A549 (cell line): ENCODE measurements around the gene NAT10. TPM values are rescaled to one million over a fixed set of nuclear protein-coding genes. Genes with fewer than 3 reads are reported as not detected.

Source experiments
- ATAC-seq, 2 experiments: fragments of 200-7000 bp in 1 of 2; fragments of >200 bp in 1 of 2; cut with Nextera tagmentation in 1 of 2; cut with Tn5 transposase in 1 of 2; 3 replicates each; pipeline versions ENCODE4 v1.8.0 to v1.9.1; 2018 to 2020; ENCODE audit warnings: mild to moderate bottlenecking in 1 of 2, moderate library complexity in 1 of 2
- CTCF ChIA-PET: fragments of 300-600 bp; sonication (Branson Sonifier 250); formaldehyde crosslinking; extraction: SDS; loops from one replicate; lab custom pipeline; 2021; ENCODE audit warnings: antibody characterized with exemption, inconsistent platforms; lab: Yijun Ruan, JAX
- POLR2A ChIA-PET: fragments of 350-600 bp; formaldehyde crosslinking; extraction: SDS; loops from one replicate; lab custom pipeline; 2021; ENCODE audit warnings: antibody characterized with exemption, inconsistent platforms; lab: Yijun Ruan, JAX
- DNase-seq, 2 experiments: peaks; one replicate each; pipeline versions ENCODE4 v3.0.0 to v3.0.0-alpha.2; 2011 to 2016; ENCODE audit warnings: low read depth in 1 of 2, low spot score in 1 of 2
- FAIRE-seq: peaks from 2 replicates; lab custom pipeline; 2011; peaks lifted over from hg19 to GRCh38; lab: Jason Lieb, UNC
- H3K27ac ChIP-seq, 2 experiments: fragments of >200 bp; sonication (Bioruptor Twin); formaldehyde crosslinking; 3 replicates each; pipeline ENCODE4 v1.5.1; 2016 to 2017
- H3K4me1 ChIP-seq: fragments of >200 bp; sonication (Bioruptor Twin); formaldehyde crosslinking; 3 replicates; pipeline ENCODE4 v1.6.1; 2016
- H3K4me2 ChIP-seq: fragments of >200 bp; sonication (Bioruptor Twin); formaldehyde crosslinking; 3 replicates; pipeline ENCODE4 v1.6.1; 2016
- H3K4me3 ChIP-seq: fragments of >200 bp; sonication (Bioruptor Twin); formaldehyde crosslinking; 3 replicates; pipeline ENCODE4 v1.5.1; 2016
- H3K9me3 ChIP-seq: fragments of >200 bp; sonication (Bioruptor Twin); formaldehyde crosslinking; 3 replicates; pipeline ENCODE4 v1.6.1; 2016
- ATOH8 ChIP-seq: fragments of 250-450 bp; sonication (Bioruptor Pico); IDR thresholded peaks from 2 replicates; pipeline ENCODE4 v1.5.0; 2020; ENCODE audit warnings: low read depth, mild to moderate bottlenecking, moderate library complexity
- BHLHE40 ChIP-seq: IDR thresholded peaks from 2 replicates; pipeline ENCODE4 v1.6.1; 2012; ENCODE audit warnings: low read depth, low read length, inconsistent platforms
- CTCF ChIP-seq: fragments of >200 bp; sonication (Bioruptor Twin); formaldehyde crosslinking; IDR thresholded peaks from 3 replicates; pipeline ENCODE4 v1.5.1; 2016
- EHMT2 ChIP-seq: fragments of 200-600 bp; sonication (generic); IDR thresholded peaks from 2 replicates; pipeline ENCODE4 v1.6.1; 2016; ENCODE audit warnings: antibody characterized with exemption, low read depth, mild to moderate bottlenecking, moderate library complexity
- EP300 ChIP-seq, 2 experiments: fragments of >200 bp; sonication (Bioruptor Twin); formaldehyde crosslinking; IDR thresholded peaks; 2 replicates in 1 of 2; 3 replicates in 1 of 2; pipeline ENCODE4 v1.6.1; 2016 to 2017
- HEYL ChIP-seq: fragments of 250-450 bp; sonication (Bioruptor Pico); IDR thresholded peaks from 2 replicates; pipeline ENCODE4 v1.8.0; 2021; ENCODE audit warnings: mild to moderate bottlenecking, moderate library complexity
- HOXB5 ChIP-seq: fragments of 250-450 bp; sonication (Bioruptor Pico); IDR thresholded peaks from 2 replicates; pipeline ENCODE4 v1.5.0; 2020; ENCODE audit warnings: mild to moderate bottlenecking, moderate library complexity
- JUN ChIP-seq, 2 experiments: fragments of >200 bp; sonication (Bioruptor Twin); formaldehyde crosslinking; IDR thresholded peaks; 2 replicates in 1 of 2; 3 replicates in 1 of 2; pipeline ENCODE4 v1.6.1; 2016 to 2017
- JUNB ChIP-seq: fragments of >200 bp; sonication (Bioruptor Twin); formaldehyde crosslinking; IDR thresholded peaks from 2 replicates; pipeline ENCODE4 v1.6.1; 2016
- KDM1A ChIP-seq: fragments of 200-600 bp; sonication (generic); IDR thresholded peaks from 2 replicates; pipeline ENCODE4 v1.6.1; 2016; ENCODE audit warnings: low read depth, mild to moderate bottlenecking
- MAX ChIP-seq: IDR thresholded peaks from 2 replicates; pipeline ENCODE4 v1.6.1; 2012
- NFE2L2 ChIP-seq: fragments of 150-350 bp; conservative IDR thresholded peaks from 2 replicates; pipeline ENCODE4 v1.6.1; 2014; ENCODE audit warnings: low read length
- NPAS2 ChIP-seq: fragments of 250-450 bp; sonication (Bioruptor Pico); IDR thresholded peaks from 2 replicates; pipeline ENCODE4 v1.8.0; 2022; ENCODE audit warnings: mild to moderate bottlenecking, moderate library complexity, borderline replicate concordance
- RARB ChIP-seq: fragments of 250-450 bp; sonication (Bioruptor Pico); IDR thresholded peaks from 2 replicates; pipeline ENCODE4 v1.8.0; 2021; ENCODE audit warnings: mild to moderate bottlenecking, moderate library complexity
- REST ChIP-seq: fragments of 200-600 bp; sonication (generic); IDR thresholded peaks from 2 replicates; pipeline ENCODE4 v1.6.1; 2016; ENCODE audit warnings: antibody characterized with exemption, mild to moderate bottlenecking, moderate library complexity
- SMC3 ChIP-seq: fragments of >200 bp; sonication (Bioruptor Twin); formaldehyde crosslinking; IDR thresholded peaks from 3 replicates; pipeline ENCODE4 v1.6.1; 2018; ENCODE audit warnings: inconsistent platforms
- TP53 ChIP-seq: fragments of 250-450 bp; sonication (Bioruptor Pico); IDR thresholded peaks from 2 replicates; pipeline ENCODE4 v1.5.0; 2021; ENCODE audit warnings: mild to moderate bottlenecking, moderate library complexity
- ZC3H11A ChIP-seq: fragments of 450-650 bp; IDR thresholded peaks from 2 replicates; pipeline ENCODE4 v1.6.1; 2014; ENCODE audit warnings: antibody characterized with exemption, mild to moderate bottlenecking
- ZFP36 ChIP-seq: fragments of 450-650 bp; IDR thresholded peaks from 2 replicates; pipeline ENCODE4 v1.6.1; 2014; ENCODE audit warnings: borderline replicate concordance; ENCODE audit not compliant: partially characterized antibody
- WGBS: methylation state at CpG from one replicate; pipeline ENCODE4 v1.1.6; 2017; ENCODE audit errors: missing lambda C conversion rate; 5-methylcytosine and 5-hydroxymethylcytosine counted together
- polyA plus RNA-seq, 4 experiments: library from polyadenylated mRNA; depleted of rRNA in 3 of 4; stranded (reverse); fragments of >200 nt; fragmentation: RNase III in 1 of 4; extraction: RNeasy Plus Mini Kit Qiagen cat#74134 plus additional on column Dnase treatment in 1 of 4; gene quantifications; 2 replicates in 3 of 4; 3 replicates in 1 of 4; pipeline ENCODE4 v1.2.3, GENCODE V29; 2011 to 2017
- TF ChIP-seq, protein P1 (sequence below): fragments of >200 bp; sonication (Bioruptor Twin); formaldehyde crosslinking; IDR thresholded peaks from 2 replicates; pipeline ENCODE4 v1.6.1; 2016
- TF ChIP-seq, protein P2 (sequence below): fragments of 250-450 bp; sonication (Bioruptor Pico); IDR thresholded peaks from 2 replicates; pipeline ENCODE4 v1.5.0; 2021; ENCODE audit warnings: mild to moderate bottlenecking, moderate library complexity, borderline replicate concordance

Gene NAT10
- polyA plus RNA-seq, 2 of the 4 experiments (the other 2 are of a cell fraction) = 38.6 to 59.3 TPM

DNA sequence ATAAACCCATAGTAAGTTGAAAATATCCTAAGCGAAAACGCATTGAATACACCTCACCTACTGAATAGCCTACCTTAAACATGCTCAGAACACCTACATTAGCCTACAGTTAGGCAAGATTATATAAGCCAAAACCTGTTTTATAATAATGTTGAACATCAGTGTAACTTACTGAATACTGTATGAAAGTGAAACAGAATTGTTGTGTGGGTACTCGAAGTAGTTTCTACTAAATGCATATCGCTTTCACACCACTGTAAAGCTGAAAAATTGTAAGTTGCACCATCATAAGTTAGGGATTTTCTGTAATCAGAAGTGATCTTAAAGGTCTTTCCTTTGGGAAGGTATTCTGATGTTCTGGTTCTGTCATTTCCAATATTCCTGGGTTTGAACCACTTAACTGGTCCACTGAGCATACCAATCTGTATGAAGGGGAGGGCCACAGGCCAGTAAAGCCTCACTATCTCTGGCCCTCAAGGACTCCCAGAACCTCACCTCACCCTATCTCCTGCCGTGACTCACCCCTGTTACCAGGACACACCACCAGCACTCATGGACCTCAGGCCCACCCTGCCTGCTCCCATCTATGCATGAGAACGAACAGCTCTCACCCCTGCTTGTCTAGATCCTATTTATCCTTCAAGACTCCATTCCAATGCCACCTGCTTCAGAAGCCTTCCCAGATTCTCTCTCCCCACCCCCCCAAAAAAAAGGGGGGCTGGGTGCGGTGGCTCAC is 70.0 kb downstream of the NAT10 start (continued):
- no peak for TF ChIP-seq HOXB5 (CRISPR knock-in tag)
- TF ChIP-seq, all 56 proteins: peak for 0

DNA sequence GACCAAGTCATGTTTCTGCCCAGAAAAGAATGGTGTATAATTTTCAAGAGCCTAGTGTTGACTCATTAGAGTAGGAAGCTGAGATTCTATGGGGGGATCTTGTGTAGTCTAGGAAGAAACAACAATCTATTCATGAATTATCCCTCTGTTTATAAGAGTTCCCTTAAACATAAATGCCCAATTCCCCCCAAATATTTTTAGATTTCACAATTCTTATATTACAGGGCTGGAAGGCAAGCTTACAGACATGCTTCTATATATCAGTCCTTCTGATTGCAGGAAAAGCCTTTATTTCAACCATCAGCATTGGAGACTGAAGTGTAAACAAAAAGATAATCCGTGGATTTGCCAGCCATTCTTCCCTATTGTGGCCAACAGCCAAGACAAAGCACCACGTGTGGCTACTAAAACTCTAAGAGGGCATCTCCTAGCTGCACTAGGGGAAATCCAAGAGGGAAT is 71.4 kb downstream of the NAT10 start:
- no peak for ATAC-seq

GRCh38 chr11:34178209-34178821 is 72.9 kb downstream of the NAT10 start:
- Histone ChIP-seq H3K4me2 (no peak overlapping the region), H3K9me3 (no peaks in the 10 kb centered on the region), H3K4me1 (peaks cover 25% of the 10 kb centered on the region), H3K27ac (0 out of 6 replicates have a peak overlapping the region, but pooled peaks of 1 of the 2 experiments have one; percentile 10), H3K4me3 (no peak overlapping the region)
- 92% methylated on average over 10 of the region's 10 CpGs for WGBS
- POLR2A ChIA-PET = interaction anchor here (0.9 kb wide), 1 partner anchor 180 kb away, joined by 4 read pairs; no protein-coding TSS in a partner anchor
- DNase-seq = no peak
- CTCF ChIA-PET = interaction anchor here (0.6 to 8.6 kb wide), 12 partner anchors 9 to 316 kb away, joined by 3 to 170 read pairs (median 4); partner anchors contain the start of gene ABTB2
- ATAC-seq = no peak
- no peak for FAIRE-seq
- TF ChIP-seq, protein P1, sequence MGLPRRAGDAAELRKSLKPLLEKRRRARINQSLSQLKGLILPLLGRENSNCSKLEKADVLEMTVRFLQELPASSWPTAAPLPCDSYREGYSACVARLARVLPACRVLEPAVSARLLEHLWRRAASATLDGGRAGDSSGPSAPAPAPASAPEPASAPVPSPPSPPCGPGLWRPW = no peak
- TF ChIP-seq HEYL (CRISPR knock-in tag) (no peak), JUNB (no peak), ATOH8 (CRISPR knock-in tag) (no peak), RARB (no peak), REST (no peak), JUN (IDR thresholded peaks at IDR 0.05) (no peak), TP53 (CRISPR knock-in tag) (no peak), KDM1A (no peak), ZFP36 (no peak), EP300 (IDR thresholded peaks at IDR 0.05) (no peak), EHMT2 (no peak), BHLHE40 (no peak), ZC3H11A (no peak)
- TF ChIP-seq, protein P2, sequence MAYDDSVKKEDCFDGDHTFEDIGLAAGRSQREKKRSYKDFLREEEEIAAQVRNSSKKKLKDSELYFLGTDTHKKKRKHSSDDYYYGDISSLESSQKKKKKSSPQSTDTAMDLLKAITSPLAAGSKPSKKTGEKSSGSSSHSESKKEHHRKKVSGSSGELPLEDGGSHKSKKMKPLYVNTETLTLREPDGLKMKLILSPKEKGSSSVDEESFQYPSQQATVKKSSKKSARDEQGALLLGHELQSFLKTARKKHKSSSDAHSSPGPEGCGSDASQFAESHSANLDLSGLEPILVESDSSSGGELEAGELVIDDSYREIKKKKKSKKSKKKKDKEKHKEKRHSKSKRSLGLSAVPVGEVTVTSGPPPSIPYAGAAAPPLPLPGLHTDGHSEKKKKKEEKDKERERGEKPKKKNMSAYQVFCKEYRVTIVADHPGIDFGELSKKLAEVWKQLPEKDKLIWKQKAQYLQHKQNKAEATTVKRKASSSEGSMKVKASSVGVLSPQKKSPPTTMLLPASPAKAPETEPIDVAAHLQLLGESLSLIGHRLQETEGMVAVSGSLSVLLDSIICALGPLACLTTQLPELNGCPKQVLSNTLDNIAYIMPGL (CRISPR knock-in tag) = no peak

More for the DNA sequence above, 71.4 kb downstream of the NAT10 start:
- DNase-seq (no peak), FAIRE-seq (no peak)
- TF ChIP-seq KDM1A = no peak
- no peak for TF ChIP-seq SMC3
- no peak for TF ChIP-seq CTCF
- no peak for TF ChIP-seq ZC3H11A
- TF ChIP-seq NFE2L2 = no peak
- no peak for TF ChIP-seq BHLHE40
- TF ChIP-seq JUN (IDR thresholded peaks at IDR 0.05) = no peak
- TF ChIP-seq NPAS2 (CRISPR knock-in tag) = no peak
- no peak for TF ChIP-seq MAX
- Histone ChIP-seq H3K4me1 (peaks cover 25% of the 10 kb centered on the region), H3K4me2 (peak overlapping the region; percentile 16; the same call in 2 of the 3 replicates), H3K4me3 (no peak overlapping the region), H3K27ac (0 out of 6 replicates have a peak overlapping the region, but pooled peaks of 1 of the 2 experiments have one; percentile 17), H3K9me3 (no peaks in the 10 kb centered on the region)
- WGBS = 7% methylated on average over 2 of the region's 2 CpGs
- ChIA-PET POLR2A (no interaction called here), CTCF (interaction anchor here (1.4 to 8.6 kb wide), 5 partner anchors 9 to 179 kb away, joined by 3 to 170 read pairs (median 21); partner anchors contain the start of gene ABTB2)
